ENCODE measurements around the gene PANX2.
A peak's percentile ranks its signal among the peaks of the same experiment; 100 is the strongest.
"Not testable (repeated sequence)": the region's sequence is repeated elsewhere in the genome, so short reads cannot be mapped to it uniquely, and the experiment has no call there.

The PANX2 gene

GRCh38 chr22:50165436-50166123 is 5.0 kb upstream of the PANX2 start:
- no peaks in the 10 kb centered on the region for H3K9me3 ChIP-seq
- TF ChIP-seq CTCF (IDR thresholded peaks at IDR 0.05), result no peak
- H3K4me1 ChIP-seq, result peaks cover 0 to 10% (median 7%) of the 10 kb centered on the region in 4 donors
- DNase-seq, result no peak
- no peaks in the 10 kb centered on the region for H3K36me3 ChIP-seq
- intact Hi-C loops (cut with DNase I; ENCODE audit: low total_unique reads), result no loop called here
- peaks cover 0 to 55% of the 10 kb centered on the region in 2 donors for H3K27me3 ChIP-seq
- H3K4me3 ChIP-seq, result no peak overlapping the region
- no peak overlapping the region for H3K27ac ChIP-seq

- no peak overlapping the region for H3K27ac ChIP-seq
- H3K4me1 ChIP-seq, result peaks cover 0 to 17% (median 13%) of the 10 kb centered on the region in 4 donors
- H3K36me3 ChIP-seq, result no peaks in the 10 kb centered on the region
- H3K27me3 ChIP-seq, result peaks cover 0 to 53% of the 10 kb centered on the region in 2 donors
- H3K9me3 ChIP-seq, result no peaks in the 10 kb centered on the region
- no peak for DNase-seq
- no peak for TF ChIP-seq CTCF (IDR thresholded peaks at IDR 0.05)
- H3K4me3 ChIP-seq, result no peak overlapping the region
- intact Hi-C loops (cut with DNase I; ENCODE audit: low total_unique reads), result no loop called here
Measured at GRCh38 chr22:50167689-50168489, 2.6 kb upstream of the PANX2 start.

GRCh38 chr22:50168490-50169180 is 1.9 kb upstream of the PANX2 start:
- H3K9me3 ChIP-seq; DNase-seq; intact Hi-C loops (cut with DNase I; ENCODE audit: low total_unique reads); H3K27ac ChIP-seq; H3K4me3 ChIP-seq; H3K36me3 ChIP-seq: not testable (repeated sequence)
- Histone ChIP-seq H3K27me3 (peaks cover 0 to 54% of the 10 kb centered on the region in 2 donors), H3K4me1 (peaks cover 0 to 17% (median 13%) of the 10 kb centered on the region in 4 donors)

GRCh38 chr22:50169181-50169759 is 1.3 kb upstream of the PANX2 start:
- DNase-seq, result no peak
- no peak overlapping the region for H3K27ac ChIP-seq
- intact Hi-C loops (cut with DNase I; ENCODE audit: low total_unique reads), result no loop called here
- peak overlapping the region; percentile 46 to 49 for H3K4me3 ChIP-seq
- H3K27me3 ChIP-seq, result peaks cover 0 to 60% of the 10 kb centered on the region in 2 donors
- no peaks in the 10 kb centered on the region for H3K36me3 ChIP-seq
- H3K4me1 ChIP-seq, result peaks cover 0 to 17% (median 13%) of the 10 kb centered on the region in 4 donors
- H3K9me3 ChIP-seq, result no peaks in the 10 kb centered on the region
- TF ChIP-seq CTCF (IDR thresholded peaks at IDR 0.05), result no peak

- Histone ChIP-seq H3K36me3 (no peaks in the 10 kb centered on the region), H3K4me1 (peaks cover 0 to 17% (median 13%) of the 10 kb centered on the region in 4 donors), H3K27ac (no peak overlapping the region), H3K27me3 (peaks cover 0 to 66% of the 10 kb centered on the region in 2 donors), H3K9me3 (no peaks in the 10 kb centered on the region), H3K4me3 (peak overlapping the region; percentile 46 to 49)
- intact Hi-C loops (cut with DNase I; ENCODE audit: low total_unique reads), result no loop called here
- no peak for DNase-seq
- TF ChIP-seq CTCF (IDR thresholded peaks at IDR 0.05), result no peak
Measured at GRCh38 chr22:50169774-50170341, 673 bp upstream of the PANX2 start.
